ENCODE measurements around the gene HACD2. TPM values are rescaled to one million over a fixed set of nuclear protein-coding genes. Genes with fewer than 3 reads are reported as not detected.
A peak's percentile ranks its signal among the peaks of the same experiment; 100 is the strongest.

The HACD2 gene
- total RNA-seq, 3 donors from 2014 or later (not counting 1 experiment from before 2014, with no cell fraction given), result 16.1 to 34.1 (median 24.6) TPM

- TF ChIP-seq, protein P1, sequence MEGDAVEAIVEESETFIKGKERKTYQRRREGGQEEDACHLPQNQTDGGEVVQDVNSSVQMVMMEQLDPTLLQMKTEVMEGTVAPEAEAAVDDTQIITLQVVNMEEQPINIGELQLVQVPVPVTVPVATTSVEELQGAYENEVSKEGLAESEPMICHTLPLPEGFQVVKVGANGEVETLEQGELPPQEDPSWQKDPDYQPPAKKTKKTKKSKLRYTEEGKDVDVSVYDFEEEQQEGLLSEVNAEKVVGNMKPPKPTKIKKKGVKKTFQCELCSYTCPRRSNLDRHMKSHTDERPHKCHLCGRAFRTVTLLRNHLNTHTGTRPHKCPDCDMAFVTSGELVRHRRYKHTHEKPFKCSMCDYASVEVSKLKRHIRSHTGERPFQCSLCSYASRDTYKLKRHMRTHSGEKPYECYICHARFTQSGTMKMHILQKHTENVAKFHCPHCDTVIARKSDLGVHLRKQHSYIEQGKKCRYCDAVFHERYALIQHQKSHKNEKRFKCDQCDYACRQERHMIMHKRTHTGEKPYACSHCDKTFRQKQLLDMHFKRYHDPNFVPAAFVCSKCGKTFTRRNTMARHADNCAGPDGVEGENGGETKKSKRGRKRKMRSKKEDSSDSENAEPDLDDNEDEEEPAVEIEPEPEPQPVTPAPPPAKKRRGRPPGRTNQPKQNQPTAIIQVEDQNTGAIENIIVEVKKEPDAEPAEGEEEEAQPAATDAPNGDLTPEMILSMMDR (IDR thresholded peaks at IDR 0.05), result no peak
- Histone ChIP-seq H3K4me3 (ENCODE audit: low read length) (no peak overlapping the region), H3K27ac (ENCODE audit: low read length) (no peak overlapping the region), H3K9me3 (ENCODE audit: control insufficient read depth, insufficient read depth, low read length) (no peaks in the 10 kb centered on the region), H3K36me3 (ENCODE audit: control insufficient read depth, insufficient read depth, low read length) (peaks cover 11% of the 10 kb centered on the region), H3K4me1 (ENCODE audit: control insufficient read depth, insufficient read depth, low read length) (no peaks in the 10 kb centered on the region), H3K27me3 (ENCODE audit: control insufficient read depth, insufficient read depth, low read length) (no peaks in the 10 kb centered on the region)
- intact Hi-C loops (cut with micrococcal nuclease), result loop anchor here (10.0 kb wide), 1 partner anchor 108 kb away; the partner anchor contains the start of gene ADCY5
- ATAC-seq (no peak), DNase-seq (no peak)
- peaks cover 8 to 9% of the 10 kb centered on the region in 2 donors for H3K4me1 Mint-ChIP-seq
- H3K36me3 Mint-ChIP-seq, result peaks cover 17% of the 10 kb centered on the region
- H3K27me3 Mint-ChIP-seq (ENCODE audit: low read depth in 2 of 2), result no peaks in the 10 kb centered on the region
- H3K4me3 Mint-ChIP-seq, result no peak overlapping the region
- H3K27ac Mint-ChIP-seq, result no peak overlapping the region
- peaks cover 0 to 3% of the 10 kb centered on the region in 2 donors for H3K9me3 Mint-ChIP-seq
These were observed 32.1 kb downstream of the HACD2 start for GRCh38 chr3:123552768-123553167.

- Mint-ChIP-seq H3K9me3 (peaks cover 0 to 3% of the 10 kb centered on the region in 2 donors), H3K4me3 (no peak overlapping the region), H3K4me1 (peaks cover 8 to 9% of the 10 kb centered on the region in 2 donors), H3K27ac (no peak overlapping the region), H3K27me3 (ENCODE audit: low read depth in 2 of 2) (no peaks in the 10 kb centered on the region), H3K36me3 (peaks cover 17% of the 10 kb centered on the region)
- intact Hi-C loops (cut with micrococcal nuclease), result loop anchor here (10.0 kb wide), 1 partner anchor 107 kb away; the partner anchor contains the start of gene ADCY5
- DNase-seq (peak in 1 of 2 donors; percentile 32), ATAC-seq (no peak)
- H3K36me3 ChIP-seq (ENCODE audit: control insufficient read depth, insufficient read depth, low read length), result peaks cover 11% of the 10 kb centered on the region
- TF ChIP-seq, protein P1 (IDR thresholded peaks at IDR 0.05), result peak; percentile 30
- WGBS (ENCODE audit: insufficient coverage), result 27% methylated on average over 2 of the region's 2 CpGs
- no peaks in the 10 kb centered on the region for H3K27me3 ChIP-seq (ENCODE audit: control insufficient read depth, insufficient read depth, low read length)
- no peaks in the 10 kb centered on the region for H3K4me1 ChIP-seq (ENCODE audit: control insufficient read depth, insufficient read depth, low read length)
- no peak overlapping the region for H3K27ac ChIP-seq (ENCODE audit: low read length)
- no peaks in the 10 kb centered on the region for H3K9me3 ChIP-seq (ENCODE audit: control insufficient read depth, insufficient read depth, low read length)
- no peak overlapping the region for H3K4me3 ChIP-seq (ENCODE audit: low read length)
These were observed 32.6 kb downstream of the HACD2 start for GRCh38 chr3:123552095-123552714.

- Histone ChIP-seq H3K4me1 (ENCODE audit: control insufficient read depth, insufficient read depth, low read length) (no peaks in the 10 kb centered on the region), H3K27ac (ENCODE audit: low read length) (no peak overlapping the region), H3K36me3 (ENCODE audit: control insufficient read depth, insufficient read depth, low read length) (peaks cover 11% of the 10 kb centered on the region), H3K27me3 (ENCODE audit: control insufficient read depth, insufficient read depth, low read length) (no peaks in the 10 kb centered on the region), H3K4me3 (ENCODE audit: low read length) (no peak overlapping the region), H3K9me3 (ENCODE audit: control insufficient read depth, insufficient read depth, low read length) (no peaks in the 10 kb centered on the region)
- TF ChIP-seq, protein P1 (IDR thresholded peaks at IDR 0.05), result no peak
- ATAC-seq, result no peak
- H3K4me1 Mint-ChIP-seq, result peaks cover 8 to 9% of the 10 kb centered on the region in 2 donors
- intact Hi-C loops (cut with micrococcal nuclease), result no loop called here
- no peaks in the 10 kb centered on the region for H3K36me3 Mint-ChIP-seq
- H3K27ac Mint-ChIP-seq, result no peak overlapping the region
- DNase-seq, result no peak
- no peaks in the 10 kb centered on the region for H3K27me3 Mint-ChIP-seq (ENCODE audit: low read depth in 2 of 2)
- no peak overlapping the region for H3K4me3 Mint-ChIP-seq
- WGBS (ENCODE audit: insufficient coverage), result 84% methylated on average over 3 of the region's 8 CpGs
- H3K9me3 Mint-ChIP-seq, result peaks cover 0 to 3% of the 10 kb centered on the region in 2 donors
These were observed 36.9 kb downstream of the HACD2 start for GRCh38 chr3:123547881-123548519.

Measured in natural killer cell (primary cell).